HL-60 (cell line): ENCODE data around the gene ANO10.

Experiments used
- GABPA ChIP-seq: IDR thresholded peaks from 2 replicates; pipeline ENCODE4 v1.6.1; 2012; ENCODE audit warnings: low read depth
- POLR2AphosphoS5 ChIP-seq: IDR thresholded peaks from 2 replicates; pipeline ENCODE4 v1.6.1; 2012; ENCODE audit warnings: low read depth
- SPI1 ChIP-seq: IDR thresholded peaks from 2 replicates; pipeline ENCODE4 v1.6.1; 2012; ENCODE audit warnings: low read depth, mild to moderate bottlenecking, borderline replicate concordance
- TF ChIP-seq, protein P1 (sequence below): IDR thresholded peaks from one replicate; pipeline ENCODE4 v1.5.1; 2011; ENCODE audit warnings: low read length, control low read depth, inconsistent platforms; ENCODE audit not compliant: insufficient read depth
- TF ChIP-seq, protein P2 (sequence below): IDR thresholded peaks from 2 replicates; pipeline ENCODE4 v1.6.1; 2012; ENCODE audit warnings: low read depth; ENCODE audit not compliant: insufficient replicate concordance

DNA sequence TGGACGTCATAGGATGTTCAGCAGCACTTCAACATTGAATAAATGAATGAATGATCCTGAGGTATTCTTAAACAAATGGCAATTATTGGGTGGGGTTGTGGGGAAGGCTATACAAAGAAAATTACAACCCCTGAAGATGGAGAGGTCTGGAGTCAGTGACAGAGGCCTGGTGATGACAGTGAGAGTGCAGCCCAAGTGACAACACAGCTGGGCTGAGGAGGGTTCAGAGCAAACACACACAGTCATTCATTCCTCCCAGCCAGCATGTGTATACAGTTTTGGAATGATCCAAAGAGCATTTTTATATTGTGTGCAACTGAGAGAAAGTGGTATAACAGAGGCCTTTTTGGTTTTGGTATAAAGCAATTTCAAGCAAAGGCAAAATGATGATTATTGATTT is 148.1 kb downstream of the ANO10 start:
- TF ChIP-seq, protein P1, sequence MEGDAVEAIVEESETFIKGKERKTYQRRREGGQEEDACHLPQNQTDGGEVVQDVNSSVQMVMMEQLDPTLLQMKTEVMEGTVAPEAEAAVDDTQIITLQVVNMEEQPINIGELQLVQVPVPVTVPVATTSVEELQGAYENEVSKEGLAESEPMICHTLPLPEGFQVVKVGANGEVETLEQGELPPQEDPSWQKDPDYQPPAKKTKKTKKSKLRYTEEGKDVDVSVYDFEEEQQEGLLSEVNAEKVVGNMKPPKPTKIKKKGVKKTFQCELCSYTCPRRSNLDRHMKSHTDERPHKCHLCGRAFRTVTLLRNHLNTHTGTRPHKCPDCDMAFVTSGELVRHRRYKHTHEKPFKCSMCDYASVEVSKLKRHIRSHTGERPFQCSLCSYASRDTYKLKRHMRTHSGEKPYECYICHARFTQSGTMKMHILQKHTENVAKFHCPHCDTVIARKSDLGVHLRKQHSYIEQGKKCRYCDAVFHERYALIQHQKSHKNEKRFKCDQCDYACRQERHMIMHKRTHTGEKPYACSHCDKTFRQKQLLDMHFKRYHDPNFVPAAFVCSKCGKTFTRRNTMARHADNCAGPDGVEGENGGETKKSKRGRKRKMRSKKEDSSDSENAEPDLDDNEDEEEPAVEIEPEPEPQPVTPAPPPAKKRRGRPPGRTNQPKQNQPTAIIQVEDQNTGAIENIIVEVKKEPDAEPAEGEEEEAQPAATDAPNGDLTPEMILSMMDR: no peak
- TF ChIP-seq, protein P2, sequence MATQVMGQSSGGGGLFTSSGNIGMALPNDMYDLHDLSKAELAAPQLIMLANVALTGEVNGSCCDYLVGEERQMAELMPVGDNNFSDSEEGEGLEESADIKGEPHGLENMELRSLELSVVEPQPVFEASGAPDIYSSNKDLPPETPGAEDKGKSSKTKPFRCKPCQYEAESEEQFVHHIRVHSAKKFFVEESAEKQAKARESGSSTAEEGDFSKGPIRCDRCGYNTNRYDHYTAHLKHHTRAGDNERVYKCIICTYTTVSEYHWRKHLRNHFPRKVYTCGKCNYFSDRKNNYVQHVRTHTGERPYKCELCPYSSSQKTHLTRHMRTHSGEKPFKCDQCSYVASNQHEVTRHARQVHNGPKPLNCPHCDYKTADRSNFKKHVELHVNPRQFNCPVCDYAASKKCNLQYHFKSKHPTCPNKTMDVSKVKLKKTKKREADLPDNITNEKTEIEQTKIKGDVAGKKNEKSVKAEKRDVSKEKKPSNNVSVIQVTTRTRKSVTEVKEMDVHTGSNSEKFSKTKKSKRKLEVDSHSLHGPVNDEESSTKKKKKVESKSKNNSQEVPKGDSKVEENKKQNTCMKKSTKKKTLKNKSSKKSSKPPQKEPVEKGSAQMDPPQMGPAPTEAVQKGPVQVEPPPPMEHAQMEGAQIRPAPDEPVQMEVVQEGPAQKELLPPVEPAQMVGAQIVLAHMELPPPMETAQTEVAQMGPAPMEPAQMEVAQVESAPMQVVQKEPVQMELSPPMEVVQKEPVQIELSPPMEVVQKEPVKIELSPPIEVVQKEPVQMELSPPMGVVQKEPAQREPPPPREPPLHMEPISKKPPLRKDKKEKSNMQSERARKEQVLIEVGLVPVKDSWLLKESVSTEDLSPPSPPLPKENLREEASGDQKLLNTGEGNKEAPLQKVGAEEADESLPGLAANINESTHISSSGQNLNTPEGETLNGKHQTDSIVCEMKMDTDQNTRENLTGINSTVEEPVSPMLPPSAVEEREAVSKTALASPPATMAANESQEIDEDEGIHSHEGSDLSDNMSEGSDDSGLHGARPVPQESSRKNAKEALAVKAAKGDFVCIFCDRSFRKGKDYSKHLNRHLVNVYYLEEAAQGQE: no peak
- TF ChIP-seq POLR2AphosphoS5 (no peak), GABPA (no peak), SPI1 (no peak)
